ENCODE measurements around the gene STARD4. TPM values are rescaled to one million over a fixed set of nuclear protein-coding genes. Genes with fewer than 3 reads are reported as not detected.

STARD4 gene
- total RNA-seq, 1 donor from 2014 or later = 52.4 TPM

- no peak for DNase-seq (ENCODE audit: low read depth in 2 of 2)
Measured at GRCh38 chr5:111472096-111472495, 40.2 kb downstream of the STARD4 start.

GRCh38 chr5:111469903-111470302 is 42.4 kb downstream of the STARD4 start:
- DNase-seq (ENCODE audit: low read depth in 2 of 2) = no peak

GRCh38 chr5:111469293-111469896 is 42.9 kb downstream of the STARD4 start:
- DNase-seq (ENCODE audit: low read depth in 2 of 2) = no peak

GRCh38 chr5:111463311-111463710 is 49.0 kb downstream of the STARD4 start:
- DNase-seq (ENCODE audit: low read depth in 2 of 2) = no peak

GRCh38 chr5:111461934-111462333 is 50.4 kb downstream of the STARD4 start:
- no peak for DNase-seq (ENCODE audit: low read depth in 2 of 2)

- DNase-seq (ENCODE audit: low read depth in 2 of 2) = peak in 1 of 2 donors; percentile 1
Measured at GRCh38 chr5:111461255-111461671, 51.1 kb downstream of the STARD4 start.

GRCh38 chr5:111454776-111455175 is 57.6 kb downstream of the STARD4 start:
- DNase-seq (ENCODE audit: low read depth in 2 of 2) = no peak

- no peak for DNase-seq (ENCODE audit: low read depth in 2 of 2)
Measured at GRCh38 chr5:111454198-111454622, 58.1 kb downstream of the STARD4 start.

- no peak for DNase-seq (ENCODE audit: low read depth in 2 of 2)
Measured at GRCh38 chr5:111453747-111454146, 58.6 kb downstream of the STARD4 start.

- DNase-seq (ENCODE audit: low read depth in 2 of 2) = no peak
Measured at GRCh38 chr5:111453295-111453694, 59.0 kb downstream of the STARD4 start.

GRCh38 chr5:111447822-111448221 is 64.5 kb downstream of the STARD4 start:
- no peak for DNase-seq (ENCODE audit: low read depth in 2 of 2)

- no peak for DNase-seq (ENCODE audit: low read depth in 2 of 2)
Measured at GRCh38 chr5:111447099-111447498, 65.2 kb downstream of the STARD4 start.

Other genes starting within 250 kb of the STARD4 start
- 11.2 and 27.1 TPM in 2 replicates for gene NREP, start 244.7 kb upstream of the STARD4 start, total RNA-seq